ENCODE results near the gene COL5A3. TPM values are rescaled to one million over a fixed set of nuclear protein-coding genes. Genes with fewer than 3 reads are reported as not detected.
"Not testable (repeated sequence)": the region's sequence is repeated elsewhere in the genome, so short reads cannot be mapped to it uniquely, and the experiment has no call there.

Gene COL5A3
- total RNA-seq, 1 donor from 2014 or later: 0.05 TPM

DNA sequence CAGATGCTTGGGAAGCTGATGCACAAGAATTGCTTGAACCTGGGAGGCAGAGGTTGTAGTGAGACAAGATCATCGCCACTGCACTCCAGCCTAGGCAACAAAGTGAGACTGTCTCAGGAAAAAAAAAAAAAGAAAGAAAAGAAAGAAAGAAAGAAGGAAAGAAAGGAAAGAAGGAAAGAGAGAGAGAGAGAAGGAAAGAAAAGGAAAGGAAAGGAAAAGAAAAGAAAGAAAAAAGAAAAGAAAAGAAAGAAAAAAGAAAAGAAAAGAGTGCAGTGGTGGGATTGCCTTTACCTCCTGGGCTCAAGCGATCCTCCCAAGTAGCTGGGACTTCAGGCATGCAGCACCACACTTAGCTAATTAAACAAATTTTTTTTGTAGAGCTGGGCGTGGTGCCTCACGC lies 86.9 kb downstream of the COL5A3 start:
- H3K9me3 Mint-ChIP-seq (ENCODE audit: unreplicated experiment): no peaks in the 10 kb centered on the region
- H3K4me1 Mint-ChIP-seq (ENCODE audit: unreplicated experiment): no peaks in the 10 kb centered on the region
- H3K36me3 Mint-ChIP-seq (ENCODE audit: low read depth, unreplicated experiment): no peaks in the 10 kb centered on the region
- H3K27me3 Mint-ChIP-seq (ENCODE audit: unreplicated experiment): no peaks in the 10 kb centered on the region
- H3K27ac Mint-ChIP-seq (ENCODE audit: unreplicated experiment): no peak overlapping the region
- TF ChIP-seq, protein P1, sequence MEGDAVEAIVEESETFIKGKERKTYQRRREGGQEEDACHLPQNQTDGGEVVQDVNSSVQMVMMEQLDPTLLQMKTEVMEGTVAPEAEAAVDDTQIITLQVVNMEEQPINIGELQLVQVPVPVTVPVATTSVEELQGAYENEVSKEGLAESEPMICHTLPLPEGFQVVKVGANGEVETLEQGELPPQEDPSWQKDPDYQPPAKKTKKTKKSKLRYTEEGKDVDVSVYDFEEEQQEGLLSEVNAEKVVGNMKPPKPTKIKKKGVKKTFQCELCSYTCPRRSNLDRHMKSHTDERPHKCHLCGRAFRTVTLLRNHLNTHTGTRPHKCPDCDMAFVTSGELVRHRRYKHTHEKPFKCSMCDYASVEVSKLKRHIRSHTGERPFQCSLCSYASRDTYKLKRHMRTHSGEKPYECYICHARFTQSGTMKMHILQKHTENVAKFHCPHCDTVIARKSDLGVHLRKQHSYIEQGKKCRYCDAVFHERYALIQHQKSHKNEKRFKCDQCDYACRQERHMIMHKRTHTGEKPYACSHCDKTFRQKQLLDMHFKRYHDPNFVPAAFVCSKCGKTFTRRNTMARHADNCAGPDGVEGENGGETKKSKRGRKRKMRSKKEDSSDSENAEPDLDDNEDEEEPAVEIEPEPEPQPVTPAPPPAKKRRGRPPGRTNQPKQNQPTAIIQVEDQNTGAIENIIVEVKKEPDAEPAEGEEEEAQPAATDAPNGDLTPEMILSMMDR (IDR thresholded peaks at IDR 0.05; ENCODE audit: unreplicated experiment): no peak
- no peak overlapping the region for H3K4me3 Mint-ChIP-seq (ENCODE audit: unreplicated experiment)
- DNase-seq (ENCODE audit: low spot score): no peak

DNA sequence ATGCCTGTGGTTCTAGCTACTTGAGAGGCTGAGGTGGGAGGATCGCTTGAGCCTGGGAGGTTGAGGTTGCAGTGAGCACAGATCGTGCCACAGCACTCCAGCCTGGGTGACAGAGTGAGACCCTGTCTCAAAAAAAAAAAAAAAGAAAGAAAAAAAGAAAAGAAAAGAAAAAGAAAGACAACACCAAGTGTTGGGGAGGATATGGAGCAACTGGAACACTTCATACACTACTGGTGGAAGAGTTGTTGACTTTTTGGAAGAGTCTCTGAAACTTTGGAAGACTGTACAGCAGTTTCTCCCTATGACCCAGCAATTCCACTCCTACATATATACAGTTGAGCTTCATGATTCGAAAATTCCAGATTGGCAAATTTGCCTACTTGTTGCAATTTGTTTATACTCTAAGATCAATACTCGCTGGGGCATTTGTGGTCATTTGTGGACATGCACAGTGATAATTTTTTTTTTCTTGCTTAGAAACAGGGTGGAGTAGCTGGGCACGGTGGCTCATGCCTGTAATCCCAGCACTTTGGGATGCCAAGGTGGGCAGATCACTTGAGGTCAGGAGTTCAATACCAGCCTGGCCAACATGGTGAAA lies 87.4 kb downstream of the COL5A3 start:
- H3K27ac Mint-ChIP-seq (ENCODE audit: unreplicated experiment); H3K9me3 Mint-ChIP-seq (ENCODE audit: unreplicated experiment); DNase-seq (ENCODE audit: low spot score); H3K4me3 Mint-ChIP-seq (ENCODE audit: unreplicated experiment); H3K27me3 Mint-ChIP-seq (ENCODE audit: unreplicated experiment); H3K4me1 Mint-ChIP-seq (ENCODE audit: unreplicated experiment); H3K36me3 Mint-ChIP-seq (ENCODE audit: low read depth, unreplicated experiment): not testable (repeated sequence)

DNA sequence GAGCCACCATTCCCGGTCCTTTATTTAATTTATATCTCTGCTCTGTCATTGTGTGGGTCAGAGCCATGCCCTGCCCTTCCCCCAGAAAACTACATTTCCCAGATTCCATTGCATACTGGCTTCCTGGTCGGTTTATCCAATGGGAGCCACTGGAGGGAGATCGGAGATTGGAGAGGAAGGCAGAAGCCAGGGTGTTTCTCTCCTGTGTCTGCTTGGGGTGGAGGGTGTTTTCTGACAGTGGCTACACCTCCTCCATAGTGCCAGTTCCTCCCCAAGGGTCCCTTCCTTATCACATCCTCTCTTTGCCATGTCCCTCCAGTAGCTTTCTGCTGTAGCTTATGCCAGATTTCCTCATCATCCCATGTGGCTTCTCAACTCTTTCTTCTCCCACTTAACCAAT lies 93.0 kb downstream of the COL5A3 start:
- Mint-ChIP-seq H3K4me3 (ENCODE audit: unreplicated experiment) (no peak overlapping the region), H3K27me3 (ENCODE audit: unreplicated experiment) (peaks cover 5% of the 10 kb centered on the region), H3K9me3 (ENCODE audit: unreplicated experiment) (no peaks in the 10 kb centered on the region), H3K27ac (ENCODE audit: unreplicated experiment) (no peak overlapping the region), H3K36me3 (ENCODE audit: low read depth, unreplicated experiment) (no peaks in the 10 kb centered on the region), H3K4me1 (ENCODE audit: unreplicated experiment) (peaks cover 10% of the 10 kb centered on the region)
- peak; percentile 44 for DNase-seq (ENCODE audit: low spot score)
- TF ChIP-seq, protein P1 (IDR thresholded peaks at IDR 0.05; ENCODE audit: unreplicated experiment): no peak

DNA sequence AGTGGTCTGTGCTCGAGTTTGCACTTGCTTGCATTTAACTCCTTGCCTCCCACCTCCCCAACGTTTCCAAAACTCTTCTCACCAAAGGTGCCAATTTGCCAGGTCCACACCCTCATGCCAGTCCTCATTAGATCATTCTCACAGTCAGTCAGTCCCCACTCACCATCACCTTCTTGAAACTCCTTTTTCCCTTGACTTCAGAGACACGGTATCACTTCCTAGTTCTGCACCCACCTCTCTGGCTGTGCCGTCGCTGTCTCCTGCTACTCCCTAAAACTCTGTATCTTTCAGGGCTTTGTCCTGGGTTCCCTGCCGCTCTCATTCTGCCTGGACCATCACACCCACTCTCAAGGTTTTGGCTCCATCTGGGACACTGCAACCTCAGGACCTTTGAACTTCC lies 93.6 kb downstream of the COL5A3 start:
- Mint-ChIP-seq H3K9me3 (ENCODE audit: unreplicated experiment) (no peaks in the 10 kb centered on the region), H3K36me3 (ENCODE audit: low read depth, unreplicated experiment) (no peaks in the 10 kb centered on the region), H3K4me3 (ENCODE audit: unreplicated experiment) (no peak overlapping the region), H3K4me1 (ENCODE audit: unreplicated experiment) (peaks cover 10% of the 10 kb centered on the region), H3K27ac (ENCODE audit: unreplicated experiment) (no peak overlapping the region), H3K27me3 (ENCODE audit: unreplicated experiment) (peaks cover 5% of the 10 kb centered on the region)
- no peak for DNase-seq (ENCODE audit: low spot score)
- TF ChIP-seq, protein P1 (IDR thresholded peaks at IDR 0.05; ENCODE audit: unreplicated experiment): no peak

DNA sequence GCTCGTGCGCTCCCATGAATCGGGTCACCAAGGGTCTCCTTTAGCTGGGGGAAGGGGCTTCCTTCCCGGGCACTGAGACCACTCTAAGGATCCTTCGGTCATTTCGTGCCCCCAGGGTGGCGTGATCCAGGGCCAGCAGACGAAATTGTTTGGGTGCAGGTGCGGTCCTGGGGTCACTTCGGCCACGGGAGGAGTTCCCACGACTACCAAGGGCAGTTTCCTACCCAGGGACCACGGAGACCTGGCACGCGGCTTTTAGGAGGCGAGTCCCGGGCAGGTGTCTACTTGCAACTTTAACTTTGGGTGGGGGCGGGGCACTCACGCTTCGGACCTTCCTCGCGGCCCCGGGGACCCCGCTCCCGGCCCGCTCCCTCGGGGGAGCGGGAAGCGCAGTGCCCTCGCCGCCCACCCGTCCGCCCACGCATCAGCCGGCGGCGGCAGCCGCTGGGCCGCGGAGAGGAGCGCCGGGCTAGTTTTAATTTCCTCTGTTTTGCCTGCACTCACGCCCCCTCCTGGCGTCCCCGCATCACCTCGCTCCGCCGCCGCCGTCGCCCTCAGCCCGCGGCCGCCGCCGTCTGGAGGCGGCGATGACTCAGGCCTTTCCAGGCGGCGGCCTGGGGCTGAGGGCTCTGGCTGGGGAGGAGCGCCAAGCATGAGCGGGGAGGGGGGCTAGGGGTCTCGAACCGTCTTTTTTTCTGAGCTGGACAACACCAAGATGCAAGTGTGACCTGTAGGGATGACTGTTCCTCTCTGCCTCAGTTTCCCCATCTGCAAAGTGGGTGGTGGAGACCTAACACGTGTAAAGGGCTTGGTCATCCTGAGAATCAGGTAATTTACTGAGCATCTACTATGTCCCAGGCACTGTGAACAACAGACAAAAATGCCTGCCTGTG lies 95.7 kb downstream of the COL5A3 start:
- peak; percentile 90 for DNase-seq (ENCODE audit: low spot score)
- no peaks in the 10 kb centered on the region for H3K36me3 Mint-ChIP-seq (ENCODE audit: low read depth, unreplicated experiment)
- H3K27me3 Mint-ChIP-seq (ENCODE audit: unreplicated experiment): peaks cover 5% of the 10 kb centered on the region
- H3K4me3 Mint-ChIP-seq (ENCODE audit: unreplicated experiment): peak overlapping the region; percentile 85
- no peak overlapping the region for H3K27ac Mint-ChIP-seq (ENCODE audit: unreplicated experiment)
- H3K9me3 Mint-ChIP-seq (ENCODE audit: unreplicated experiment): no peaks in the 10 kb centered on the region
- TF ChIP-seq, protein P1 (IDR thresholded peaks at IDR 0.05; ENCODE audit: unreplicated experiment): peak; percentile 65
- peaks cover 10% of the 10 kb centered on the region for H3K4me1 Mint-ChIP-seq (ENCODE audit: unreplicated experiment)

Data from endothelial cell (in vitro differentiated cells).